Neural progenitor cell (in vitro differentiated cells): ENCODE measurements around the gene UBE3D.

ENCODE experiments used
- EZH2 ChIP-seq: fragments of 200-600 bp; sonication (generic); IDR thresholded peaks from 2 replicates; pipeline ENCODE4 v1.6.1; 2017; ENCODE audit warnings: antibody characterized with exemption, mild to moderate bottlenecking, moderate library complexity
- EZH2phosphoT487 ChIP-seq: fragments of 200-600 bp; sonication (generic); IDR thresholded peaks from 2 replicates; pipeline ENCODE4 v1.6.1; 2017; ENCODE audit warnings: antibody characterized with exemption
- TF ChIP-seq, protein P1 (sequence below): fragments of 200-600 bp; sonication (generic); IDR thresholded peaks from 2 replicates; pipeline ENCODE4 v1.5.1; 2017; ENCODE audit warnings: antibody characterized with exemption, mild to moderate bottlenecking

DNA sequence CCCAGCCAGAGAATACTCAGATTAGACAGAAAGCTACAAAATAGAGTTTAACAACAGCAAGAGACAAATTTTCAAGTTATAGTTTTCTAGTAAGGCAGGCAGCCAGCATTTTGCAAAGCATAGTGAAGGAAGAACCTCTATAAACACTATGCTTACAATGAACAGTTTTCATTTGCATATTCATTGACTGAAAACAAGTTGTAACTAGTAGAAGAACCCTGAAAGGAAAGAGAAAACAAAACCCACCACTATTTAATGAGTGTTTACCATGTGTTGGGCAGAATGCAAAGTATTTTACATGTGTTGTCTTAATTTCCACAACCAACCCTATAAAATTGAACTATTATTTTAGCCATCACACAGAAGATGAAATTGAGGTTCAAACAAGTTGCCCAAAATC, 196.1 kb downstream of the UBE3D start:
- TF ChIP-seq, protein P1, sequence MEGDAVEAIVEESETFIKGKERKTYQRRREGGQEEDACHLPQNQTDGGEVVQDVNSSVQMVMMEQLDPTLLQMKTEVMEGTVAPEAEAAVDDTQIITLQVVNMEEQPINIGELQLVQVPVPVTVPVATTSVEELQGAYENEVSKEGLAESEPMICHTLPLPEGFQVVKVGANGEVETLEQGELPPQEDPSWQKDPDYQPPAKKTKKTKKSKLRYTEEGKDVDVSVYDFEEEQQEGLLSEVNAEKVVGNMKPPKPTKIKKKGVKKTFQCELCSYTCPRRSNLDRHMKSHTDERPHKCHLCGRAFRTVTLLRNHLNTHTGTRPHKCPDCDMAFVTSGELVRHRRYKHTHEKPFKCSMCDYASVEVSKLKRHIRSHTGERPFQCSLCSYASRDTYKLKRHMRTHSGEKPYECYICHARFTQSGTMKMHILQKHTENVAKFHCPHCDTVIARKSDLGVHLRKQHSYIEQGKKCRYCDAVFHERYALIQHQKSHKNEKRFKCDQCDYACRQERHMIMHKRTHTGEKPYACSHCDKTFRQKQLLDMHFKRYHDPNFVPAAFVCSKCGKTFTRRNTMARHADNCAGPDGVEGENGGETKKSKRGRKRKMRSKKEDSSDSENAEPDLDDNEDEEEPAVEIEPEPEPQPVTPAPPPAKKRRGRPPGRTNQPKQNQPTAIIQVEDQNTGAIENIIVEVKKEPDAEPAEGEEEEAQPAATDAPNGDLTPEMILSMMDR = no peak
- no peak for TF ChIP-seq EZH2phosphoT487
- no peak for TF ChIP-seq EZH2
